GM21526 (cell line): ENCODE measurements around the gene ITLN1.

Experiments
- ATAC-seq: cut with Tn5 transposase; IDR thresholded peaks from one replicate; pipeline ENCODE4 v1.9.1; 2021; ENCODE audit warnings: moderate library complexity; ENCODE audit not compliant: unreplicated experiment, low FRiP score

Gene ITLN1

DNA sequence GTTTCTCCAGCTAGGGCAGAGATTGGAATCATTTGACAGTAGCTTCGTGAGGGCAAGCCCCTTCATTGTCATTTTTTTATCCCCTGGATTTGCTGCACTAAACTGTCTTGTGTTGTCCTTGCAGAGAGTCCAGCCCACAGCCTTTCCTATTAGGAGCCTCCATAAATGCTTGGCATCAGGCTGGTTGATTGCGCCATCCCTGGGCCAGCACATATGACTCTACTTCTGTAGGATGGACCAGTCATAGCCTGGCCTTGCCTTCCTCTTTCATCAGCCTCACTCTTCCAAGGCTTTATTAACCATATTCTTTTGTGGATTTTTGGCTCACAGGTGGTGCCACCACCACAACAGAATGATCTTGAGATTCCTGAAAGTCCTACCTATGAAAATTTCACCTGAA is 57.6 kb downstream of the ITLN1 start:
- no peak for ATAC-seq

DNA sequence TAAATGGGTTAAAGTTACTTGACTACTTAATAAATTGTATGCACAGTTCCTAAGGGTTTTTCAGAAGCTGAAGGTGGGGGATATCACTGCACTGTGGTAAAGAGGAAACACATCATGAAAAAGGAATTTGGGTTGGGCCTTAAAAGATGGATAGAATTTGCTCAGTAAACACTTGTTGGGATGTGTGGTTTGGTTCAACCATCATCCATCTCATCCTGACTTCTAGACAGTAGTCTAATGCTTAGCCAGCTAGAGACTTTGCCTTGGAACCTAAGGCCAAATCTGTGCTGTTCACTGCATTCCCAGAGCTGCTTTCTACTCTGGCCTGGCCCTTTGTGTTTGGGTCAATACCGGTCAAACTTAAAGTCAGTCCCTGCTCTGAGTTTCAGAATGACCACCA is 58.4 kb downstream of the ITLN1 start:
- no peak for ATAC-seq
